GM19239 (cell line): ENCODE results near the gene CREB5.
A peak's percentile ranks its signal among the peaks of the same experiment; 100 is the strongest.
"Not testable (repeated sequence)": the region's sequence is repeated elsewhere in the genome, so short reads cannot be mapped to it uniquely, and the experiment has no call there.

Experiments
- DNase-seq: peaks from one replicate; pipeline ENCODE4 v3.0.0; 2011; ENCODE audit warnings: low spot score; ENCODE audit not compliant: insufficient read length
- FAIRE-seq: peaks from 2 replicates; lab custom pipeline; 2011; peaks lifted over from hg19 to GRCh38; lab: Jason Lieb, UNC

The CREB5 gene

DNA sequence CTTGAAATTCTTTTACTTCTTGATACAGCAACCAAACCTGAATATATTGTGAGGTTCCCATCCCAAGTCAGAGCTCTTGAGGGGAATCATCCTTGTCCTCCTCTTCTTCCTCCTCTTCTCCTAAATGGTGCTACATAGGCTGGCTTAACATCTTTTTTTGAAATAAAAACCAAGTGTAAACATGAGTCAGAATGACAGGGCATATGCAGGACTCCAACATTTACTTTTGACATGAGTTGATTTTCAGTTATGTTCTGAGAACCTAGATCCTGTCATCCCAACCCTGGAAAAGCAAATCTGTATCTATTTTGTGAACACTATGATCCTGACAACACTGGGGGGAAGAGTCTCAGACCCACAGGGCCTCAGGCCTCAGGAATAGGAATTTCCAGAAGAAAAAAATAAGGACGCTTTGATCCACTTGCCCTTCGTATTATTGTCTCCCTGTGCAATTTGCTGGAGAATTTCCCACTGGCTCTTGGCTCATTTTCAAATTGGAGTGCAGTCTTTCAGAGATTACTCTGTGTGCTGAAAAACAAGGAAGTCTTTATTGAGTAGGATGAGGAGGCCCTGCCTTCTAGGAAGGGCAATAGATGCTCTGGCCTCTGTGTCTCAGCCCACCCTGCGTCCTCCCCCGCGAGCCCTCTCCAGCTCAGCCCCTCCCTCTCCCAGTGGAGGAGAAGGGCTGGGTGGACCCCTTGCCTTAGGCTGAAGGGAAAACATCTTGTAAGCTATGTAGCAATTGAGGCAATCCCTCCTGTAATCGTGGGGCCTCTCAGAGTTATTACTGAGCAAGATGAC is 121.6 kb downstream of the CREB5 start:
- DNase-seq = no peak

GRCh38 chr7:28536259-28536658 is 123.9 kb downstream of the CREB5 start:
- FAIRE-seq = no peak
- DNase-seq = no peak

More for the DNA sequence above, 121.6 kb downstream of the CREB5 start:
- no peak for FAIRE-seq

DNA sequence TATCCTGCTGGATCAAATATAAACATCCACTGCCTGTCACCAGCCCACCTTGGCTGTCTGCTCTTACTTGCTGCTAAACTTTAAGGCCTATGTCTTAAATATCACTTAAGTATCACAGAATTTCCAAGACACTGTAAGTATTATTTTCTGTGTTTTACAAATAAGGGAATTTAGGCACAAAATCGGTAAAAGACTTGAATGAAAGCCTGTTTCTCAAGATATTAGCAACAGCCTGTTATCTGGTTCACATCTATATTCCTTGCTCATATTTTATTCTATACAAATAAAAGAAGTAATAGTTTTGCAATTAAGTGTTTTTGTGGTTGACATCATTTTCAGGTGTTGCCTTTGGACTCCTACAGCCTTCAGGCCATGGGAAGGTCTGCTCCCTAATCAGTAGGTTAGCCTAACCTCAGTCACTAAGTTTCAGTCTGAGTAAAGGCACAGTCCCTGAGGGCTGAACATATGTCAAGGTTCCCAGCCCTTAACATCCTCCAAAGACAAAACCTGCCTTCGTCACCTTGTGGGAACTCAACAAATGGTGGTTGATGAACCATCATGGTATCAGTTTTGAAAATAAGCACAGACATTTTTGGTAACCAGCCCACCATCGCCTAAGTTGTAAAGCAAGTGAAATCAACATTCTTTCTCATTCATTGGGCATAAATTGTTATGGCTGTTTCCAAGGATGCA is 127.1 kb downstream of the CREB5 start:
- FAIRE-seq (peak; percentile 75), DNase-seq (peak; percentile 30)

- no peak for DNase-seq
- no peak for FAIRE-seq
These were observed 130.1 kb downstream of the CREB5 start for GRCh38 chr7:28542410-28542809.

DNA sequence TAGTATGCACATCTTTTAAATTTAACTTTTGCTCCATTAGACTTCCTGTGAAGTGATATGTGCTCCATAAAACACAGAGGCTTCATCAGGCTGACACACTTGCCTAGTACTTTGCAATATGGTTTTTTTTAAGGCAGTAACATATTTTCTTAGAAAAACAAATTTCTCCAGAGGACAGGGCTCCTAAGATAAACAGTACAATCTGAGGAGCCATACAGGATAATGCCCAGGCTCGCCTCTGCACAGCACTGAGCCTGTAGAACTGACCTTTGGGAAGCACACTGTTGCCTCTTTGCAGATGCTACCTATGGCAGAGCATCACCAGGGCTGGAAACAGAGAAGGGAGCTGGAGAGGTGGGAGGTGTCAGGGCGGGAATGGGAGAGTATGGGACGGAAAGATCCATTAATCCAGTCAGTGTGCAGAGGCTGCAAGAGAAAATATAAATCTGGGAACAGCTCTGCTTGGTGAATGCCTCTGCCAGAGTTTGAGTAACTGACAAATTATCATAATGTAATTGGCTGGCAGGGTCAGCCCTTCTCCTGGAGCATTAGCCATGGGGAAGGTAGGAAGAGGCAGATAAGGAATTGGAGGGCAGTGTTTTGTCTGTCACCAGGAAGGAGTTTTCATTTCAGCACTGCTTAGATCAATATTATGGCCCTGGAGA is 132.3 kb downstream of the CREB5 start:
- no peak for FAIRE-seq
- DNase-seq = no peak

DNA sequence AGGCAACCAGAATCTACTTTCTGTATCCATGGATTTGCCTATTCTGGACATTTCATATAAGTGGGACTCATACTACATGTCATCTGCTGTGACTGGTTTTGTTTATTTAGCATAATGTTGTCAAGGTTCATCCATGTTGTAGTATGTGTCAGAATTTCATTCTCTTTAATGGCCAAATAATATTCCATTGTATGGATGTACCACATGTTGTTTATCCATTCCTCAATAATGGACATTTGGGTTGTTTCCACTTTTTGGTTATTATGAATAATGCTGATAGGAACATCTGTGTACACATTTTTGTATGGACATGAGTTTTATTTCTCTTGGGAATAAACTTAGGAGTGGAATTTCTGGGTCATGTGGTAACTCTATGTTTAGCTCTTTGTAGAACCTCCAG is 133.7 kb downstream of the CREB5 start:
- peak; percentile 18 for FAIRE-seq

DNA sequence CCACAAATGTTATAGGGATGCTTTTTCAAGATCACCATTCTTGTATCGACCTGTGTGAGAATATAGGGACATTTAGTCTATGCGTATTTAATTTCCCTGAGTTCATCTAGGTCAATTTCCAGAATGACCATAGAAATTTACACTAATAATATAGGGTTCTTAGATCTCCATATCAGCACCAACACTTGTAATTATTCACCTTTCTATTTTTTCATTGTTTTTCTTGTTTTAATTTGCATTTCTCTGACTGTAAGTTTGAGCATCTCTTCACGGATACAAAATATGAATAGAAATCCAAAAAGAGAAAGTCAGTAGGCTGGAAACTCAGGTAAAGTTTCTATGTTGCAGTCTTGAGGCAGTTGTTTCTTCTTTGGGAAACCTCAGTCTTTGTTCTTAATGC is 134.8 kb downstream of the CREB5 start:
- FAIRE-seq = no peak

More for the DNA sequence above, 133.7 kb downstream of the CREB5 start:
- DNase-seq = no peak

DNA sequence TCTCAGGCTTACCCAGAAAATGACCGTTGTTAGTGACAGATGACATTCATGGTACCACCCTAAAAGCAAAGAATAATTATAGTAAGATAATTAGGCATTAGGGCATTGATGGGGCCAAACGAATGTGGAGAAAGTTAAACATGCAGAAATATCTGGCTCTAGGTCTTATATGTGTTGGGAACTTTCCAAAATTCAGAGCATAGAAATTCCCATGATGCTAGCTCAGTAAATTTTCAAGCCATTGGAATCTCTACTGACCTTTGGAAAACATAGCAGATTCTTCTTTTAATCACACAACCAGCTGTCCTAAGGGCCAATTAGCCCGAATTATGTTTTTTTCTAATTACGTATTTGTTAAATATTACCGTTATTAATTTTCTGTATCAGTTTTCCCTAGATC is 136.1 kb downstream of the CREB5 start:
- FAIRE-seq = no peak
- no peak for DNase-seq

More for the DNA sequence above, 134.8 kb downstream of the CREB5 start:
- DNase-seq = no peak

- no peak for DNase-seq
- no peak for FAIRE-seq
These were observed 137.7 kb downstream of the CREB5 start for GRCh38 chr7:28549998-28550397.

DNA sequence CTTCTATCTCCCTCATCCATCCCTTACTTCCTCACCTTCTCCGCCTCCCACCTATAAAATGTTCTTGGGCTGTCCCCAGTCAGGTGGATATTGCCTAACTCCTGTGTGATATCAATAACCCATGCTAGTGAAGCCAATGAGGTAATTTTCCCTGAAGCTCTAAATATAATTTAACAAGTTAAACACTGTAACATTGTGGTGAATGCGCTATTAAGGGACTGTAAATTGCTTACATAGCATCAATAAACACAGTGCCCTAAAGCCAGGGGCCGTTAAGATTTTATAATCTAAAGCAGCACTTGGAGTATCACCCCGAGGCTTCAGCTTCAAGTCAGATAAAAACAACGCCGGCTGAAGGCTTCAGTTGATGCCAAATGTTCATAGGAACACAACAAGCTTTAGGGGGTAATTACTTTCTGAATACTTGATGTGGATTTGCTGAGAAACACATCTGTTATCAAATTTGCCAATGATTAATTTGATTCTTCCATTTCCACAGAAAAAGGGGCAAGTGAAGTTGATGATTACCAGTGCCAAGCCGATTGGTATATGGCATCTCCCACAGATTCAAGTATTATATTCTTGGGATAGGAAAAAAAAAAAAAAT is 138.4 kb downstream of the CREB5 start:
- FAIRE-seq (no peak), DNase-seq (no peak)

GRCh38 chr7:28551331-28551730 is 139.0 kb downstream of the CREB5 start:
- DNase-seq (no peak), FAIRE-seq (no peak)

- FAIRE-seq, DNase-seq: not testable (repeated sequence)
These were observed 139.4 kb downstream of the CREB5 start for GRCh38 chr7:28551766-28552165.

DNA sequence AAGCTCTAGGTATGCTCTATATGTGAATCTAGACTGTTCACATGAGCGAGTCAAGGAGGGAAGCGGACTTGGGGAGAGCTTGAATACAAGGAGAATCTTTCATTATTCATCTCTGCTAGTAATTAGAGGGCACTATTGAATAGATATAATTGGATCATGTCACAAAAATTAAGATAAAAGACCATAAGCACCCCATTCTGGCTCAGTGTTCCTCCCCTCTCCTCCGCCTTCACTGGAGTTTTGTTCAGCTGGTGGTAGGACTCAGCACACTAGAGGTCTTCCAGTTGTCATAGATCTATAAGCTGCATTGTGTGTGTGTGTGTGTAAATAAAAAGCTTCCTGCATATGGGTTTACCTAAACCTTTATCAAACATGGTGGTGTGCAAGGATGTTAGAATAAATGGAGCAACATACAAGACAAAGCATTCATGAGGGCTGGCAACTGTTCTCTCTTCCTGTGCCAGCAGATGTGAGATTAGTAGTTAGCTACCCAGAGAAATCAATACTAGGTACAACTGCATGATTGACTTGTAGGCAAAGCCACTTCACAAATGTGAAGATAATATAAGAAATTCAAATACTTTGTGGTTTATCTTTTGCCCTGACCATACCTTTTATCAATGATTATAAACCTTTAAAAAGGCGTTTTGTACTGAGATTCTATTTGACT is 142.6 kb downstream of the CREB5 start:
- DNase-seq = no peak
- no peak for FAIRE-seq

DNA sequence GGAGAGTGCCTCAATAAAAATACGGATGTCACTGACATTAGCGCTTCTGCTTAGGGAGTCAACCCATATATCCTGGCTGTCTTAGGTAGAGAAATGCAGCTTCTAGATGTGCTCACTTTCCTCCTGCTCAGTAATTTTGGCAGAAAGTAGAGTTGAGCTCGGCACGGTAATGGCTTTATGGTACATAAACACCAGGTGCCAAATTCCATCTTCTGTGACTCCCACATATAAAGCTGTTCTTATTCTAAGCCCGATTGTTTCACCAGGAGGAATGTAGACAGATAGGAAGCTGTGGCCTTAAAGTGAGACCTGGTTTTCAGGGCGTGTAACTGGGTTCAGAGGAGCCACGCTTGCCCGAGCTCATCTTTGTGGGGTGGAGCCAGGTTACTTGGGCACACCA is 143.7 kb downstream of the CREB5 start:
- FAIRE-seq (no peak), DNase-seq (no peak)

GRCh38 chr7:28556671-28557070 is 144.4 kb downstream of the CREB5 start:
- no peak for FAIRE-seq

GRCh38 chr7:28558236-28558635 is 145.9 kb downstream of the CREB5 start:
- FAIRE-seq (no peak), DNase-seq (no peak)

More at GRCh38 chr7:28556671-28557070, 144.4 kb downstream of the CREB5 start:
- no peak for DNase-seq

DNA sequence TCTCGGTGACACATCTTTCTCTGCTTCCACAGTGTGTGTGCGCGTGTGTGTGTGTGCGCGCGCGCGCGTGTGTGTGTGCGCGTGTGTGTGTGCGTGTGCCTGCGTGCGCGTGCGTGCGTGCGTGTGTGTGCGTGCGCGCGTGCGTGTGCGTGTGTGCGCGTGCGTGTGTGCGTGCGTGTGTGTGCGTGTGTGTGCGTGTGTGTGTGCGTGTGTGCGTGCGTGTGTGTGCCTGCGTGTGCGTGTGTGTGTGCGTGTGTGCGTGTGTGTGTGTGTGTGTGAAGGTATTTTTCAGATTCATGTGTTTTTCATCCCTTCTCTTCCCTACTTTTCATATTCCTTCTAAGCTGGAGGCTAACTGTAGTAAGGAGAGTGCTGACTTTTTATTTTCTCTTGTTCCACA is 148.4 kb downstream of the CREB5 start:
- DNase-seq (no peak), FAIRE-seq (no peak)

DNA sequence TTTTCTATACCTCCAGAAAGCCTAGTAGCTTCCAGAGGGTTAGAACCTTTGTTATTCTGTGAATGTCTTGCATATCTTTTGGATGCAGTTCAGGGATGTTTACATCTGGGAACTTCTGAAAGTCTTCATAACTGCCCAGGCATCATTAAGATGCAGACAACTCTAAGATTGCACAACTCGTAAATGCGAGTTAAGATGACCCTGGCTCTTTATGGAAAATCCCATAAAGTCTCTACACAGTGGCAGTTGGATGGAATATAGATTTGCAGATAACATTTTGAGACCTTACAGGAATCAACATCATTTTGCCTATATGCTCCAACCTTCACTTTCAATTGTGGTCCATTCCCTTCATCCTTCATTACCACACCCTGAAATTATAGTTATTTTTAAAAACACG is 151.7 kb downstream of the CREB5 start:
- FAIRE-seq = no peak

DNA sequence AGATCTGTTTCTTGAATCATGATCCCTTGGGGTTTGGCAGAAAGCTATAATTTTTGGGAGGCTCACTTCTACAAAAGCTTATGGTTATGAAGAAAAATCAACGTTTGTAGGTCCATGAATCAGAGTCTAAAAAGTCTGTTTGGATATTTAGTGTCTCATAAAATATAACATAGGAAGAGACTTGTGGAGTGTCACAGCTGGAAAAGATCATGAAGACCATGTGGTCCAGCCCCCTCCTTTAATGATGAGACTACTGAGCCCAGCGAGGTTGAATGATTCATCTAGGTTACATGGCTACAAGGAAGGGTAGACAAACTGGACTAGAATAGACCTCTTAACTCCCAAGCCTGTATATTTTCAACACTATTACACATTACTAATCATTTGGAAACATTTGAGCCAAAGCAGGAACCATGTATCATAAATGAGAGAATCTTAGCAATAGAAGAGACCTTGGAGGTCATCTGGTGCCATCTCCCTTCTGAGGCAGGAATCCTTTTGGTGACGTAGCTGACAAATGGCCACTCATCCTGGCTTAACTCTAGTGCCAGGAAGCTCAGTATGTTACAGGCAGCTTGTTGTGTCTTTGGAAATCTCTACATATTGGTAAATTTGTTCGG is 152.5 kb downstream of the CREB5 start:
- DNase-seq = no peak
- FAIRE-seq = no peak

More for the DNA sequence above, 151.7 kb downstream of the CREB5 start:
- DNase-seq = no peak

DNA sequence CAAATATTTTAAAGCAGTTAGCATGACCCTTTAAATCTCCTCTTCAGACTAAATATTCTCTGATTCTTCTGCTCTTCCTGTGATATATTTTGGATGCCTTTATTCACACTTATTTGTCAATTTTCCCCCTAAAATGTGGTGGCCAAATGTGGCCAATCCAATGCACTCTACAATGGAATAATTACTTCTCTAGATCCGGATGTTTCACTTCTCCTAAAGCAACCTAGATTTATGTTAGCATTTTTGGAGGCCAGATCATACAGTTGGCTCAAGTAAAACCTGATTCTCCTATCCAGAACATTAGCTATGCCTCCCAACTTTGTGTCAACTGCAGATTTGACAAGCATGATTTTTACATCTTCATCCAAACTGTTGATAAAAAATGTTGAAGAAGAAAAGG is 153.7 kb downstream of the CREB5 start:
- no peak for FAIRE-seq
- DNase-seq = no peak
